T-helper 2 cell treated with Interferon-gamma antibody and Interleukin-4, amounts not matched to agents 100 ng/mL and 5 ng/mL, for 36 hours (primary cell): ENCODE results near the gene MSRB1. TPM values are rescaled to one million over a fixed set of nuclear protein-coding genes. Genes with fewer than 3 reads are reported as not detected.

Source experiments
- intact Hi-C: fragments of 100-400 bp; cut with micrococcal nuclease; formaldehyde crosslinking; loops from one replicate; pipeline ENCODE4 v1.15.1; 2023
- total RNA-seq: library from RNA; stranded (reverse); gene quantifications from 2 replicates; pipeline ENCODE4 v1.2.3, GENCODE V29; 2022

Gene MSRB1
- total RNA-seq, 1 donor from 2014 or later = 14.0 TPM

DNA sequence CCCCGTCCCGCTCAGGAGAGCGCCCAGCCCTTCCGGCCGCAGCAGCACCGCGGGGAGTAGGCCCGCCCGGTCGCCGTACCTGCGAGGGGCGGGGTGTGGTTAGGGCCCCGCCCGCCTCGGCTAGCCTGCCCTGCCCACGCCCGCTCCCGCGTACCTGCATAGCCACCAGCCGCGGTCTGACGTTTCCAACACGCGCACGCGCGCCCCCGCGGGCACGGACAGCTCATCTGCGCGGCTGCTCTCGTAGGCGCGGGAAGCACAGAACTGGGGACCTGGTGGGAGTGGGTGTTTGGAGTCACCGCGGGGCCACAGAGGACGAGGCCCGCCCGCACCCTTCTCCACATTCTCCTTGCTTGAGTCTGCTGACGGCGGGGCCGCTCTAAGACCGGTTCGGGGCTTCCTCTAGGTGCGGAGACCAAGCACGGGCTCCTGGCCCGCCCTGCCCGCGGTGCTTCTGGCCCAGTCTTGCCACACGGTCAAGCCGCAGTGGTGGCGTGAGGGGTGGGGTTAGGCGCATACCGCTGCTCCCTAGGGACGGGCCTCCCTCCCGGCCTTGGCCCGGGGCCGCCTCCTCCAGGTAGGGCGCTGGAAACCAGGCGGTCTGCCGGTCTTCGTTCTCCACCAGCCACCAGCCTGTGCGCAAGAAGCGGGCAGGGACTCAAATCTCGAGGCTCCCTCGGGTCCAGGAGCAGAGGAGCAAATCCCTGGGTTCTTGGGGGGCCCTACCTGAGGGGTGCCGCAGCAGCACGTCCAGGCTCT is 36.5 kb upstream of the MSRB1 start:
- intact Hi-C loops = no loop called here

DNA sequence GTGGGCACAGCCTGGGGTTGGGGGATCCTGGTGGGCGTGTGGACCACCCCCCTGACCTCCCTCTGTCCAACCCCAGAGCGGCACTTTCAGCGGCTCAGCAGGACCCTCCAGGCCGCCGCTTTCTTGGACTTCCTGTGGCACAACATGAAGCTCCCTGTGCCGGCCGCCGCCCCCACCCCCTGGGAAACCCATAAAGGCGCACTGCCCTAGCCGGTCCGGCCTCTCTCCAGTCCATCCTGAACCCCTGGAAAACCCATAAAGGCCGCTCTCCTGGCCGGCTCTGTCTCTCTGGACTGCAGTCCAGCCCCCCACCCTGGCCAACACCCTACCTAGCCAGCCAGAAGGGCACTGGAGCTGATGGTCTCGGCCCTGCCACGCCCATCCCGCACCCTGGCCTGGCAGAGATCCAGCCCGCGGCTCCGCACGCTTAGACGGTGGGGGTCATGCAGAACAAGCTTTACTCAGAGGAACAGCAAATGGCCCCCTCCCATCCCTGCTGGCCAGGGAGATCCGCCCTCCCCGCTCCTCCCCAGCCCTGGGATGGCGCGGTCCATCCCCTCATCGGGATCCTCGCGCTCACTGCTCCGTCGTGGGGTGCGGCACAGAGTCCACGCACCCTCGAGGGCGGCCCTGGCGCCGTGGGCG is 35.6 kb upstream of the MSRB1 start:
- intact Hi-C loops = no loop called here

DNA sequence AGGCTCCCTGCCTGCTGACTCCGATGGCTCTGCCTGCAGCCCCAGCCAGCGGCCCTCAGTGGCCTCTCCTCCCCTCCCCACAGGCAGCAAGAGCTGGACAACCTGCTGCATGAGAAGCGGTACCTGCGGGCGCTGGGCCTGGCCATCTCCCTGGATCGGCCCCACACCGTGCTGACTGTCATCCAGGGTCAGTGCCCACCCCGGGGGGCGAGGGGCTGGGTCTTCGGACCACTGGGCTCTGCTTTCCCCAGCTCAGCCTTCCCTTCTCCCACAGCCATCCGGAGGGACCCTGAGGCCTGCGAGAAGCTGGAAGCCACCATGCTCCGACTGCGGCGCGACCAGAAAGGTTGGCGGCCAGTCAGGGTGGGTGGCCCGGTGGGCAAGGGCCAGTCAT is 34.9 kb upstream of the MSRB1 start:
- intact Hi-C loops = no loop called here

DNA sequence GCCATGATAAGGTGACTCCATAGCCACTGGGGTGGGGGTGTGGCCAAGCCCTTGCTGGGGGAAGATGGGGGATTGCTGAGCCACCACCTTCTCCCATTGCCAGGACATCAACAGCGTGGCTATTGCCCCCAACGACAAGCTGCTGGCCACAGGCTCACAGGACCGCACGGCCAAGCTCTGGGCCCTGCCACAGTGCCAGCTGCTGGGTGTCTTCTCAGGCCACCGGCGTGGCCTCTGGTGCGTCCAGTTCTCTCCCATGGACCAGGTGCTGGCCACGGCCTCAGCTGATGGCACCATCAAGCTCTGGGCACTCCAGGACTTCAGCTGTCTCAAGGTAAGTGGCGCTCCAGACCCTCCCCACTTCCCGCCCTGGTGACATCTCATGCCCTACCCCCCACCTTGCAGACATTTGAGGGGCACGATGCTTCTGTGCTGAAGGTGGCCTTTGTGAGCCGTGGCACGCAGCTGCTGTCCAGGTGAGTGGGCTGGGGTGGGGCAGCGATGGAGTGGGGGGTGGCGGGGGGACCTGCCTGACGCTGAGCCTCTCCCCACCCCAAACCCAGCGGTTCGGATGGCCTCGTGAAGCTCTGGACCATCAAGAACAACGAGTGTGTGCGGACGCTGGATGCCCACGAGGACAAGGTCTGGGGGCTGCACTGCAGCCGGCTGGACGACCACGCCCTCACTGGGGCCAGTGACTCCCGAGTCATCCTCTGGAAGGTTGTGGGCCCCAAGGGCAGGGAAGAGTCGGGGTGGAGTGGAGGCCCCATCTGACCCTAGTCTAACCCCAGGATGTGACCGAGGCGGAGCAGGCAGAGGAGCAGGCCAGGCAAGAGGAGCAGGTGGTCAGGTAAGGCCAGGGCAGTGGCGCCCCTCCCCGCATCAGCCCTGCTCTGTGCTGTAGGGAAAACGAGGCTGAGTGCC is 34.2 kb upstream of the MSRB1 start:
- intact Hi-C loops = no loop called here

- intact Hi-C loops = no loop called here
Measured at GRCh38 chr16:1976216-1976520, 33.2 kb upstream of the MSRB1 start.

DNA sequence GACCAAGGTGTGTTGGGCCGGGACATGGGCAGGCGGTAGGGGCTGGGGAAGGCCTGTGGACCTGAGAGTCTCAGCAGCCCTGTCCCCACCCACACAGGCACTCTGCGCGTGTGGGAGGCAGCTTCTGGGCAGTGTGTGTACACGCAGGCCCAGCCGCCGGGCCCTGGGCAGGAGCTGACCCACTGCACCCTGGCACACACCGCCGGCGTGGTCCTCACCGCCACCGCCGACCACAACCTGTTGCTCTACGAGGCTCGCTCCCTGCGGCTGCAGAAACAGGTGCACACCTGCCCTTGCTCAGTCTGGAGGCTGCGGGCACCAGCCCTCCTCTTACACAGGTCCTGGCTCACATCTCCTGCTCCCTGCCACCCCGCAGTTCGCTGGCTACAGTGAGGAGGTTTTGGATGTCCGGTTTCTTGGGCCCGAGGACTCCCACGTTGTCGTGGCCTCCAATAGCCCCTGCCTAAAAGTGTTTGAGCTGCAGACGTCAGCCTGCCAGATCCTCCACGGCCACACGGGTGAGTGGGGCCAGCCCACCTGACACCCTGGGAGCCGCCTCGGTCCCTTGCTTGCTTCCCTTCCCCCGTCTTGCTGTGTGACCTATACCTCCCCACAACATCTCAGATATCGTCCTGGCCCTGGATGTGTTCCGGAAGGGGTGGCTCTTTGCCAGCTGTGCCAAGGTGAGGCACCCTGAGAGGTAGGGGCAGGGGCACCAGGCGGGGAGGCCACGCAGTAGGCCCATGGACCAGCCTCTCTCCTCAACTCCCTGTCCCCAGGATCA is 32.6 kb upstream of the MSRB1 start:
- intact Hi-C loops = no loop called here

- intact Hi-C loops = loop anchor here (5.0 kb wide), 1 partner anchor 33 kb away; the partner anchor contains the start of gene ZNF598
Measured at GRCh38 chr16:1974157-1975070, 31.4 kb upstream of the MSRB1 start.

DNA sequence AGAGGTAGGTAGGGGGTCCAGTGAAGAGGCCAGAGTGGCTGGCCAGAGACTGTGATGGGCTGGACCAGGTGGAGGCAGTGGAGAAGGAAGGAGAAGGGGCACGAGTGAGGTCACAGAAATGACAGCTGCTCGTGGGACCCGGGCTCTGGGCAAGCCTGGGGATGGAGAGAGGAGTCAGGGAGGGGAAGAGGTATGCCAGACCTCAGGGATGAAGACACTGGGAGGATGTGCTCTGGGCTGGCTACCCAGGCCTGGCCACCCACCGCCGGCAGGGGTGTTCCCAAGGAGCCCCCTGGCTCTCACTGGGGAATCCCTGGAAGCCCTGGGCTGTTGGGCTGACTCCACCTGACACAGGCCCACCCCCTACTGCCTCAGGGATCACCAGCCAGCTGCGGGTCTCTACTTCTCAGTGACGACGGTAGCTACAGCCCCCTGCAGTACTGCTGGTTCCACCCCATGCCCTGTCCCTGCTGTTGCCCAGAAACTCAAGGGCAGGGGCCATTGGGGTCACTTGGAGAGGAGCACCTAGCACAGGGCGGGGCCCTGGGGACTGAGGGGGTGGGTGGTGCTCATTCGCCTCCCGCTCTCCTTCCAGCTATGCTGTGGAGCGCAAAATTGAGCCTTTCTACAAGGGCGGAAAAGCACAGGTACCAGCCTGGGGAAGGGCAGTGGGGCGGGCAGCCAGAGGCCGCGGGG is 30.6 kb upstream of the MSRB1 start:
- intact Hi-C loops = loop anchor here (5.0 kb wide), 1 partner anchor 34 kb away; the partner anchor contains the start of gene ZNF598

- intact Hi-C loops = loop anchor here (1.0 to 5.0 kb wide), 3 partner anchors 8 to 35 kb away; partner anchors contain the start of genes GFER, RPS2 and ZNF598
Measured at GRCh38 chr16:1972490-1972877, 29.5 kb upstream of the MSRB1 start.

- intact Hi-C loops = loop anchor here (1.0 to 5.0 kb wide), 3 partner anchors 8 to 35 kb away; partner anchors contain the start of genes GFER, RPS2 and ZNF598
Measured at GRCh38 chr16:1971796-1972489, 28.9 kb upstream of the MSRB1 start, which contains the start of gene TBL3. TSS of gene TBL3 (plus strand) at chr16:1972053. CDS start at chr16:1972165, 112 bp downstream.

- intact Hi-C loops = no loop called here
Measured at GRCh38 chr16:1968146-1968953, 25.4 kb upstream of the MSRB1 start.

DNA sequence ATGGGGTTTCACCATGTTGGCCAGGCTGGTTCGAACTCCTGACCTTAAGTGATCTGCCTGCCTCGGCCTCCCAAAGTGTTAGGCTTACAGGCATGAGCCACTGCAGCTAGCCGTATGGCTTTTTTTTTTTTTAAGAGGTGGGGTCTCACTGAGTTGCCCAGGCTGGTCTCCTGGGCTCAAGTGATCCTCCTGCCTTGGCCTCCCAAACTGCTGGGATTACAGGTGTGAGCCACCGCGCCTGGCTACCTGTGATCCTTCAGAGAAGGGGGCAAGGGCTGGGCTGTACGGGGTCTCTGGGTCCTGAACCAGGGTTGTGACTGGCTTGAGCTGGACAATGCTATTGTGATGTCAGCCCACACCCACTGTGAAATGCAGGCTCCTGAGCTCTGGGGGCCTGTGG is 23.5 kb upstream of the MSRB1 start, which contains the start of gene RNF151:
Gene RNF151 (plus strand): TSS at position 397 of the 400 bp plus-strand sequence. CDS start 26 bp downstream, outside the sequence.
- intact Hi-C loops = no loop called here

GRCh38 chr16:1965396-1966001 is 22.5 kb upstream of the MSRB1 start:
- intact Hi-C loops = loop anchor here (2.0 kb wide), 2 partner anchors 23 to 25 kb away; partner anchors contain the start of gene MSRB1

DNA sequence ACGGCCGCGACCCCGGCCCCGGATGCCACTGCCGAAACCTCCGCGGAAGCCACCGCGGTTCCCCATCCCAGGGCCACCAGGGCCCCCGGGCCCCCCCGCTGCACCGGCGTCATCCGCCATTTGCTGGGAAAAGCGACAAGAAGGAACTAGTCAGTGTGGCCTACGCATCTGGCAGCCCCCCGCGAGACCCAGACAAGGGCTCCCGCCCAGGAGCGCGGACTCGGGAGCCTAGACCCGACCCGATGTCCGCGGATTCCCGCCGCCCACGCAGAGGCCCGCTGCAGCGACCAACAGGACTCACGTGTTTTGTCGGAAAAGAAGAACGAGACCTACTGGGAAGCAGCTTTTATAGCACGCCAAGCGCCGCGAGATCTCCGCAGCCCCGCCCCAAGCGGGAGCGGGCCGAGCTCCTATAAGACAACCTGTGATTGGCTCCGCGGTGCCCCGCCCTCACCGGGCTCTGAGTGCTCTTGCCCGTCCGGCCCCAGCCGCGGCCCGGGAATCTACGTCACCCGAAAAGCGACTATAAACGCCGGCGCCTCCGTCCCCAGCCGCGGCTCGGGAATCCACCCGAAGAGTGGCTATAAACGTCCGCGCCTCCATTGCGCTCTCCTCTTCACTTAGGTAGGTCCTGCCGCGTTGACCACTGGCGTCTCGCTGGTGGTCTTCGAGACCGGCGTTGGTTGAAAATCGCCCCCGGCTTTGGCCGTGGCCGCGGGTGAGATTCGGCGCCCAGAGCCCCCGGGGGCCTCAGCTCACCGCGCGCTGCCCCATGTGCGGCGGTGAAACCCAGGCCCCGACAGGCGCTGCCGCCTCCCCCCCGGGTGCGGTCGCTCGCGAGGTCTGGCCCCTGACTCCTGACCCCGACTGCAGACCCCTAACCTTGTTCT is 21.8 kb upstream of the MSRB1 start, which contains the start of gene RPS2:
Gene RPS2 (minus strand): TSS at position 321 of the 890 bp plus-strand sequence. CDS start 201 bp downstream, at position 120.
- intact Hi-C loops = loop anchor here (1.0 to 2.0 kb wide), 3 partner anchors 8 to 26 kb away; partner anchors contain the start of genes MSRB1 and TBL3

DNA sequence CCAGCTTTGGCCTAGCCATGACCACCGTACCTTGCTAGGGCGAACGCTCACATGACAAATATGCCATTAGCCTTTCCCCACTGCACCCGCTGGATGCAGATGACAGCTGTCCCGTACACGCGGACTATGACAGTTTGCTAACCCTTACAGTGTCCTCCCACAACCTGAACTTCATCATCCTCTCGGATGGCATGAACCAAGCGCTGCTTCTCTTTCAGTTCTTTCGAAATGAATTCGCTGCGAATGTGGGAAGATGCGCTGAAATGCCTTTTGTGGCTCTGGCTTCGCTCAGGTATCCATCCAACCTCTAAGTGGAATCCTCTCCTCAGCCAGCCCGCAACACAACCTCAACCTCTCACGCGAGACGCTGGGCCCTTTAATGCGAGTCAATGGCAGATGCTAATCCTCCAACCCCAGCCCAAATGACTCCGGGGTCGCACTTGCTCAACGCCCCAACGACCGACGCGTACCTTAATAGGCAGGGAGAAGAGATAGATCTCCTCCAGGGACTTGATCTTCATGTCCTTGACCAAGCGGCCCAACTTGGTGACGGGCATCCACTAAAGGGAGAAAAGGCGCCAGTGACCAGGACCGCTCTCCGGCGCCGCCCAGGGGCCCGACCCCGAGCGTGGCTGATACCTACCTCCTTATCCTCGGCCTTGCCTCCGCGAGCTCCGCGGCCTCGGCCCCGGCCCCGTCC is 21.0 kb upstream of the MSRB1 start:
- intact Hi-C loops = loop anchor here (1.0 to 2.0 kb wide), 3 partner anchors 8 to 27 kb away; partner anchors contain the start of genes MSRB1 and TBL3
